HG02642 (cell line): ENCODE results near the gene ENAH.
"Not testable (repeated sequence)": the region's sequence is repeated elsewhere in the genome, so short reads cannot be mapped to it uniquely, and the experiment has no call there.

Source experiments
- ATAC-seq: cut with Tn5 transposase; IDR thresholded peaks from one replicate; pipeline ENCODE4 v1.9.1; 2021; ENCODE audit warnings: mild to moderate bottlenecking; ENCODE audit not compliant: unreplicated experiment, poor library complexity

ENAH gene

DNA sequence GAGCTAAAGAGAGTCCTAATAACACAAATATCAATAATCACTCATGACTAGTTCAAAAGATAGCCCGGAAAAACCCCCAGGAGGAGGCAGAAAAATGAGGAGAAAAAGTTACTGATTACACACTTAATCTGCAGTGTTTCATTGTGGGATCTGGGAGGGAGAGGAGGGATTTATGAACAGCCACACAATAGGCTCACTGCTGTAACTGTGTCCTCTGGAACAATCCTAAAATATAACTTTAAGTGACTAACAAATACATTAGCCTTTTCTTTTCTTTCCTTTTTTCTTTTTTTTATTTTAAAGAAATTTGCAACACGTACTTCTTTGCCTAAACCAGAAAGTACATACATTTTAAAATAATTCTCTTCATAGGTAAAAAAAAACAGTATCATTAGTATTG, 118.8 kb downstream of the ENAH start:
- ATAC-seq, result no peak

DNA sequence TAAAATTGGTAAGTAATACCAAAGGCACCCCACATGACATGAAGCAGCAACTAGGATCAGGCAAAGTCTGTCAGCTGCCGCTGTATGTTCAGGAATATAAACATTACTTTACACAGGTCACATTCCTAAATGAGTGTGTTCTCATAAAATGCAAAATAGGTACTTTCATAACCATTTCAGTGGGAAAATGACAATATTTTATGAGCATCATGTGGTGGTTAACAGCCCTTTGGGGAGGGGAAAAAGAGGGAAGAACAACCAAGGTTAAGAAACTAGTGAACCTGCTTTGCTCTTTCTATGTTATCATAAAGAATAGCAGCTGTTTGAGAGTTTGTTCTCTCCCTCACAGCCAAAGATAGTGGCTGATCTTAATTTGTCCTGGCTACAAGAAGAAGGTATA, 119.7 kb downstream of the ENAH start:
- no peak for ATAC-seq

DNA sequence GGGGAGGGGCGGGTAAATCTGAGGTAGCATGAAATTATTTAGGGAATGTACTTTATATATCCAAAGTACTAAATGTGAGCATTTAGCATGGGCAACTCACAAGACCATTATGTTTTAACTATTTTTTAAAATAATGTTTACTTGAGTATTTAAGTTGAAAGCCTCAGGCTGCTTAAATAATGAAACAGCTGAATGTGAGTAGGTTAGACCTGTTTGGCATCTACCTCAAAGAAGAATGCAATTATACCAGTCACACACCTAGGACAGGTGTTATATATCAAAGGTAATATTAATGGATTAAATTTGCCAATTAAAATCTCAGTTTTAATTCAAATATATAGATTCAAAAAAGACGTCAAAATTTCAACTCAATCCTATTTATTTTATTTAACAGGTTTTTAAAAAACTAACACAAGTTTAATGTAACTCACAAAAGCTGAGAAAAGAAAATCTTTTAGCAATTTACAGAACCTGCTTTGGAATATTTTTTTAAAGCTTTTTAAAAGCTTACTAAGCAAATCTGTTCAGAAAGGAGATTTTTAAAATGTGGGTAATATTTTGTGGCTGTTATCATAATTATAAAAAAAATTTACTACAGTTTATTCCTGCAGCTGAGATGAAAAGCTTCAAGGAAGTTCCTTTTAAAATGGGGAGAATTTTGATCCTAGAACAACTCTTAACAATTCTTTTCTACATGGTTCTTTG, 120.5 kb downstream of the ENAH start:
- no peak for ATAC-seq

DNA sequence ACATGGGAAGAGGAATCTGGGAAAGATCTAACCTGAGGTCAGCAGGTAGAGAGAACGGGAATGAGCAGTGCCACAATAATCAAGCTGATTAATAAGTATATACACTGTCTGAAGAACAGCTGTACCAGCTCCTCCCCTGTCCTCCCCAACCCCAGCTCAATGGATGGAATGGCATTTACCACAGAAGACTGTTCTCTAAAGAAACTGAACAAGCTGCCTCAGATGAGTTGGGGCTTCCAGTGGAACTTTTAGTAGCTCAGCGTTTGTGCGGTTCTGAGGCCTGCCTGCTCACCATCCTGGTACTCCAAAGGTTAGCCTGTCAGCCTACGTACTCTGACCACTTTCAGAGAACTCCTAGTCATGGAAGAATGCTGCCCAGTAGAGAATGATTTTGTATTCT, 123.2 kb downstream of the ENAH start:
- ATAC-seq, result no peak

DNA sequence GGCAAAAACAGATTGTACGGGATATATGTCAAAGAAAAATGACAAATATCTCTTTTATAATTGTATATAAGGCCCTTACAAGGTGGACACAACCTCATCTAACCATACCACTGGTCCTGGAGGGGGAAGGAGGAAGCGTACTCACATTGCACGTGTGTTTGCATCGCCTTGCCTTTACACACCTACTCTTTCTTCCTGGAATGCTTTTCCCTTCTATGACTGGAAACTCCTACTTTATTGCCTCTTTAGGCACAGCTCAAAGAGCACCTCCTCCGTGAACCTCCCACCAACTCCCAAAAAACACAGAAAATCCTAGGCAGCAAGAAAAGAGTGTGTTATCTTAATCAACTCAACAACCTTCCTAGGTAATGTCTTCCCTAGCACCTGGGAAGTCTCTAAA, 125.3 kb downstream of the ENAH start:
- no peak for ATAC-seq

DNA sequence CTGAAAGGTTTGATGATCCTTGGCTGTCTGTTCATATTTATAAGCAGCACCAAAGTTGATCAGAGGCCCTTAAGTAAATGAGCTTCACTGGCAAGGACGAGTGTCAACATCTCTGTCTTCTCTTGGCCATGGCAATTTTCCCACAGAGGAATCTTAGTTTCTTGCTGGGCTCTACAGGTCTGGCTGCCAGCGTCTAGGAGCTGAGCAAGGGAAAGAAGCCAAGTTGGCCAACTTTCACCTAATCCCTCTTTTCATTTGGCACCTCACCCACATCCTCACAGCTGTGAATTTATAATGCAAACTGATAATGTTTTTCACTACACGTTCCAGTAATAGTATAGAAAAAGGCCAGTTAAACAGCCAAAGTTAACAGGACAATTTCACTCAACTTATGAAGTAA, 126.0 kb downstream of the ENAH start:
- no peak for ATAC-seq

DNA sequence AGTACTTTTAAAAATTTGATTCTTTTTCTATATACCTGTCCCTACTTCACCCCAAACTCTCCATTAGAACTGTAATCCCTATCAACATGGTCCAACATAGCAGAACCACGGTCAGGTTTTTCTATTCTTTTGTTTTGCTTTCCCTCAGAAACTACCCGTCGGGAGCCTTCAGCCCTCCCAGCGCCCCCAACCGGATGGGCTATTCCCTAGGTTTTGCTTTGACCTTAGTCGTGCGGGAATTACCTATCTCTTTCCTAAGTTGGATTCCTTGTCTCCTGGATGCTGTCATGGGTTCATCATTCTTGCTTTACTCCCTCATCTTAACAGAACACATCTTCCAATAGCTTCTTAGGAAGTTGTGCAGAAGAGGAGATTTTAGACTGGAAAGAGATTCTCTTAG, 127.5 kb downstream of the ENAH start:
- ATAC-seq, result no peak

DNA sequence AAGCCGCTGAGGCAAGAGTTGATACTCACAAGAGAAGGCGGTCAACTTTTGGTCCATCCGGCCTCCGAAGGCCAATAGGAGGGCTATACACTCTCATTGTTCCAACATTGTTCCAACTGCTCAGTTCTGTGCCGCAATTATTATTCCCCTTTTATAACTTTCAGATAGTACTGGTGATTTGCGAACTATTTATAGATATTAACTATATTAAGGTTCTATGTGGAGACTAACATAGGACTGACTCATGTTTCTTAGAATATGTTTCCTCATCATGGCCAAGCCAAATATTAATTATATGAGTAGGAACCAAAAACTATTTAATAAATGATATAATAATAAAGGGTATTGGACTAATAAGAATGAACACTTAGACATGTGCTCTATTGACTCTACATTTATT, 128.4 kb downstream of the ENAH start:
- ATAC-seq, result no peak

DNA sequence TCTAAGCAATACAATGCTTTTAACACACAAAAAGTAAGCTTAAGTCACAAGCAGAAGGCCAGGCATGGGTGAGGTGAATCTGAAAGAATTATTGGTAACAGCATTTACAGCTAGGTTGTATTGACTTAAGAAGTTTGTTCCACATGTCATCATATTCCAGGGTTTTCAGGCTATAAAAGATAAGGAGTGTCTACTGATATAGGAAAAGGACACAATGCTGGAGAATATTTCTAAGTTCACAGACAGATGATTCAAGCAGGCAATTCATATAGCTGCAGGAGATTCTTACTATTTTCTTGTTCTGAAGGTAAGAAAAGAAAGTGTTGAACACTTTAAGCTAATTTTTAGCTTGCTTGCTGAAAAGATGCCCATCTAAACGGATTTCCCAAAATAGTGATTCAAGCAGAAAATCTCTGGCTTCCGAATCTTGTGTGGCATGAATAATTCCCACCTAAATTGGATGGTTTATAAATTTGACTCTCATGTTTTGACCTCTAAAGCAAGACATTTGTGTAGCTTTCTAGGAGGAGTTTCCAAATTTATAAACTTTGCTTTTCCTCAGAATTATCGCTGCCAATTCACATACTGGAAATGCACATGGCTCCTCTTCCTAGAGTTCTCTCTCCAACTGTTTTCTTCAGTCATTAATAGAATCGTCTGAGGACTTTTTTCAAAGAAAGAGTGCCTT, 129.5 kb downstream of the ENAH start:
- no peak for ATAC-seq

DNA sequence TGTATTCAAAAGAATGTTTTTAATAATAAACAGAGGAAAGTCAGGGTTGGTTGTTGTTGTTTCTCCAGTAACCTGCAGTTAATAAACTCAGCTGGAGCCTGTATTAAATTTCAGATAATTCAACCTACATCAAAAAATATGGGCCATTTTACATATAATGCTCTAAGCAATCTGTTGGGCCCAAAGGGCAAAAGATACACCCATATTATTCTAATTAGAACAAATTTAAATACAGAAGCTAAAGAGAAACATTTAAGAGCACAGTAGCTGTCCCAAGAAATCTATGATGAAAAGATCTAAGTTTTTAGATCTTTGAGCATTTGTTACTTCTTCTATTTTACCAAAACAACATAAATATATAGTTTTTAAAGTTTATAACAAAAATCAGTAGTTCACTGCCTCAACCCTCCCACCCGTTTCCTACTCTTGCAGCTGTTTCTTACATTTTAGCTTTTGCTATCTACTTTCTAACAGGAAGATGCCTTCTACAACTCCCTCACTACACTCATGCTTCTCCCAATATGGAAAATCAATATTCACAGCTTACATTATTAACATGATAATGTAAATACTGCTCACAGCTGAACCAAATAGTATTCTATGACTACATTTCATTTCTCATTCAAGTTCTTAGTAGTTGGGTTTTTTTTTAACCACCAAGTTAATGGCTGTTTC, 130.2 kb downstream of the ENAH start:
- no peak for ATAC-seq

DNA sequence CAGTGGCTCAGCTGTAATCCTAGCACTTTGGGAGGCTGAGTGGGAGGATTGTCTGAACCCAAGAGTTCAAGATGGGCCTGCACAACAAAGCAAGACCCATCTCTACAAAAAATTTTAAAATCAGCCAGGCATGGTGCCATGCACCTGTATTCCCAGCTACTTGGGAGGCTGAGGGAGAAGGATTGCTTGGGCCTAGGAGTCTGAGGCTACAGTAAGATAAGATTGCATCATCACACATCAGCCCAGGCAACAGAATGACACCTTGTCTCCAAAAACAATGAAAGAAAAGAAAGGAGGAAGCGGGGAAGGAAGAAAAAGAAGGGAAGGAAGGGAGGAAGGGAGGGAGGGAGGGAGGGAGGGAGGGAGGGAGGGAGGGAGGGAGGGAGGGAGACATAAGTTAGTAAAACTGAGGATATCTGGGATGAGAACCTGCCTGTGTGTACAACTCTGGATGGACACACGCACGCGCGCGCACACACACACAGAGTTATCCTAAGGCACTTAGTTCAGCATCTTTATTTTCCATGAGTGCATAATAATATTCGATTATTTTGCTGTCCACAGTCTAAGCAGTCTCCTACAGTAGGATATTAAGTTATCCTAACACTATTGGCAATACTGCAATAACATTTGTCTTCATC, 132.2 kb downstream of the ENAH start:
- ATAC-seq, result no peak

DNA sequence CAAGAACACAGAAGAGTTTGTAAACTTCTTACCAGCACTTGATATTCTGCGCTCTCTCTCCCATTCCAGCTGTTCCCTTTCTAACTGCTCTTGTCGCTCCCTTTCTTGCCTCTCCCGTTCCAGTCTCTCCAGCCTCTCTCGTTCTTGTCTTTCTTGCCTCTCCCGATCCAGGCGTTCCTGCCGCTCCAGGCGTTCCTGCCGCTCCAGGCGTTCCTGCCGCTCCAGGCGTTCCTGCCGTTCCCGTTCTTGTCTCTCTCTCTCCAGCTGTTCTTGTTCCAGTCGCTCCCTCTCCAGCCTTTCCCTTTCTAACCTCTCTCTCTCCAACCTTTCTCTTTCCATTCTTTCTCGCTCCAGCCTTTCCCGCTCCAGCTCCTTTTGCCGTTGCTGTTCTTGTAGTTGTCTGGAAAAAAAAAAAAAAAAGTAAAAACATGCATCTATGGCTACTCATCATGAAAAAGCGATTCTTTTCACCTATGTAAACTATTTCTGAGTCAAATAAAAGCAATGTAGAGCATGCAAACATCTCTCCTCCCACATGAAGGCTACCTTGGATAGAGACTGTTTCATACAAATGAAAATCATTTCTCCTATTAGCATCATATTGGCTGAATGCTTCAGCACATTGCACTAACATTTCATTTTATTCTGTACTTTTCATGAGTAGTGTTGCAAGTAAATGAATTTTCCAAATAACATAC, 133.6 kb downstream of the ENAH start:
- no peak for ATAC-seq

DNA sequence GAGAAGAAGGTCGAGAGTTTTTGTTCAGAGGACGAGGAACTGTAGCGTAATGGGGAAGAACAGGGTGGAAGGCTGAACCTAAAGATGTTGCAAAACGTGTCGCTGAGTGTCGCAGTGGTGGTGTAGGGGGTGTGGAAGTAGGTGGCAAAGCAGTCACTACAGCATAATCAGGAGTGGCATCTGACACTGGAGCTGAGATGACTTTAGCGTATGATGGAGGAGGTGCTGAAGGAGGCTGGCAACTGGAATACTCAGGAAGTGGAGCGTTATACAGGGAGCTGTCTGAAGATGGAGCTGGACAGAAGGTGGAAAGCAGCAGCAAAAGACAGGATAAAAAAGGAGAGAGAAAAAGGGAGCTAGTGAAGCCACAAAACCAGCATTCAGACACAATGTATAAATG, 135.2 kb downstream of the ENAH start:
- no peak for ATAC-seq

DNA sequence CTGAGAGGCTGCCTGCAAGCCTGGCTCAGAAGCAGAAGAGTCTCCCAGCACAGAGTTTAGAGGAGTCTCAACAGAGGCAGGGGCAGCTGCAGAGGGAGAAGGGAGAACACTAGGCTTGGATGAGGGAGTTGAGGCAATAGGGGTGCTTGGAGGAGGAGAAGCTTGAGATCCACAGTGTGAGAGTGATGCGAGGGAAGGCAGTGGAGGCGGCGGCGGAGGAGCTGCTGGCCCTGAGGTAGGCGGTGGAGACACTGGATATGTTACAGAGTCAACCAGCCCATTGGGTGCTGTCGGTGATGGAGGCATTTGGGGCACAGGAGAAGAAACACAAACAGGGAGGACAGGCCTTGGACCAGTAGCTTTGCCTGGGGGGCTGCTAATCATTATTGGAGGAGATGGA, 135.7 kb downstream of the ENAH start:
- no peak for ATAC-seq

DNA sequence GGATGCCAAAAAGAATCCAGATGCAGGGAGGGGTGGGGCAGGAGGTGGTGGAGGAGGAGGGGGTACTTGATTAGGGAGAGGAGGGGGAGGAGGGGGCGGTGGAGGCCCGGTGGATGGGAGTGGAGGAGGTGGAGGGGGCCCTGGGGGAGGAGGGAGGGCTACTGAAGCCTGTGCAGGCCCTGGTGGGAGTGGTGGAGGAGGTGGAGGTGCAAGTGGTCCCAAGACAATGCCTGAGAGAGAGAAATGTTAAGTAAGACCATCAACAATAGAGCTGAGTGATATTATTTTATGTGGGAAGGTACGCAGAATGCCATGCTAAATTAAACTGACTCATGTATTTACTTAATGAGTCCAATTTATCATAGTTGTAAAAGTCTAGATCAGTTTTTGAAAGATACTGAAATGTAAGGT, 138.2 kb downstream of the ENAH start:
- no peak for ATAC-seq

DNA sequence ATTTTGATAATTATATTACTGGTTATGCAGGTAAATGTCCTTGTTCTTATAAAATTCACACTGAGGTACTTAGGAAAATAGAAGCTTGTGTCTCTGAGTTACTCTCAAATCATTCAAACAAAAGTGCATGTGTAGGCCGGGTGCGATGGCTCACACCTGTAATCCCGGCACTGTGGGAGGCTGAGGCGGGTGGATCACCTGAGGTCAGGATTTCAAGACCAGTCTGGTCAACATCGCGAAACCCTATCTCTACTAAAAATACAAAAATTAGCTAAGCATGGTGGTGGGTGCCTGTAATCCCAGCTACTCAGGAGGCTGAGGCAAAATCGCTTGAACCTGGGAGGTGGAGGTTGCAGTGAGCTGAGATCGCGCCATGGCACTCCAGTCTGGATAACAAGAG, 139.3 kb downstream of the ENAH start:
- ATAC-seq, result not testable (repeated sequence)

DNA sequence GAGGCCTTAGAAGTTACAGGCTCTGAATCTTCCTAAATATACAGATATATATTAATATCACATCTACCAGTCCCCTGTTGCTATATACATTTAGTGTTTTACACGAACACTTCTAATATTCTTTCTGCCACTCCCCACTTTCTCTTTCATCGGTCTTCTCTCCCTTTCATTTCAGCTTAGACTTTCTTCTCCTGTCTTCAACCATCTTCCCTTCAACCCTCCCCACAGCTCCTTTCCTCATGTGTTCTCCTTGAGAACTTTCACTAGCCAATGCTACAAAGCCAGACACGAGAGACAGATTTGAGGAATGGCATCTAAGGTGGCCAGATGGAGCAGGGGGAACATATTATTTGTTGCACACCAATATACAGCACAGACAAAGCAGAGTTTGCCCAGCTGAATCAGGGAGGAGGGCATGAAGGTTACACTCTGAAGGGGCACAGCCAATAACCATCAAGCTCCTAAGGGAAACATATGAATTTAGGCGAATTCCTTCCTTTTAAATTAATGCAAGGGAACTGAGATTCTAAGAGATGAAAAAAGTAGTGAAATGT, 141.0 kb downstream of the ENAH start:
- no peak for ATAC-seq

DNA sequence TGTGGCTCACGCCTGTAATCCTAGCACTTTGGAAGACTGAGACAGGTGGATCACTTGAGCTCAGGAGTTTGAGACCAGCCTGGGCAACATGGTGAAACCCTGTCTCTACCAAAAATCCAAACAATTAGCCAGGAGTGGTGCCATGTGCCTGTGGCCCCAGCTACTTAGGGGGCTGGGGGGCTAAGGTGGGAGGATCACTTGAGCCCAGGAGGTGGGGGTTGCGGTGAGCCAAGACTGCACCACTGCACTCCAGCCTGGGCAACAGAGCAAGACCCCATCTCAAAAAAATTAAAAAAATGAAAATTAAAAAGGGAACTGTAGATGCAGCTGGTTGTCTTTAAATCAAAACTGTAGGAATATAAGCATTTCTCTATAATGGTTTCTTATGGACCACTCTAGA, 142.2 kb downstream of the ENAH start:
- not testable (repeated sequence) for ATAC-seq

DNA sequence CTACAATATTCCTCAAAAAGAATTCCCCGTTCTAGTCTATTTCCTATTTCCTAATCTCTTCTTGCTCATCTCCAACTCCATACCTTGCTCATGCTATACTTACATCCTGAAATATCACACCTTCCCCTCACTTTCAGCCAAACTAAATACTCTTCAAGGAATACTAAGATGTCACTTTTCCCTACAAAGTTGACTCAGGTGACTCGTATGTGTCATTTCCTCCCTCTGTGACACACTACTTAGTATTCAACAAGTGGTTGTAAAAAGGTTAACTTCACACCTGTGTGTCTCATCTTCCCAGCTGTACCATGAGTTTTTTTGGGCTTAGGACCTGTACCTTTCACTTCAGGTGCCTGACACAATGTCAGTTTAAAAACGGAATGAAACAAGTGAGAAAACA, 143.2 kb downstream of the ENAH start:
- ATAC-seq, result no peak

DNA sequence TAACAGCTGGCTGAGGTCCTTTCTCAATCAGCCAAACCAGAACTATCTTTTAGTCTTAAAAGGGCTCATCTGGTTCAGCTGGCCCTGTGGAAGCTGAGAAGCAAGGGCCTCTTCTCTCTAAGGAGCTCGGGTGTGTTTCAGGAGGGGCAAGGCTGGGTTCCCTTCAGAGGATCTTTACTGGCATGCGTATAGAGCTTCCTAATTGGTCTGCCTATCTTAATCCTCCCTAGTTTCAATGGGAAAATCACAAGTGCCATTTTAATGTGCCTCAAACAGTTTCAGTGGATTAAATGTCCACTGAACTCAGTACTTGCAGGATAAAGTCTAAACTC, 143.6 kb downstream of the ENAH start:
- ATAC-seq, result no peak
